NT2/D1 (cell line): ENCODE data around the gene CACNA2D3.

Experiments used
- DNase-seq: peaks from one replicate; pipeline ENCODE4 v3.0.0-alpha.2; 2011; ENCODE audit warnings: low read depth, low spot score
- H3K27me3 ChIP-seq: 2 replicates; pipeline ENCODE4 v1.6.0; 2011; ENCODE audit warnings: mild to moderate bottlenecking; ENCODE audit not compliant: insufficient read length, insufficient read depth
- H3K36me3 ChIP-seq: 2 replicates; pipeline ENCODE4 v1.6.1; 2011; ENCODE audit warnings: mild to moderate bottlenecking, low read length, mixed read lengths; ENCODE audit not compliant: insufficient read depth, insufficient read length
- H3K4me1 ChIP-seq: 2 replicates; pipeline ENCODE4 v1.5.1; 2011; ENCODE audit not compliant: insufficient read depth, insufficient read length
- H3K4me3 ChIP-seq: 2 replicates; pipeline ENCODE4 v1.5.1; 2011; ENCODE audit warnings: low read depth; ENCODE audit not compliant: insufficient read length
- H3K9ac ChIP-seq: 2 replicates; pipeline ENCODE4 v1.6.0; 2011; ENCODE audit warnings: low read depth; ENCODE audit not compliant: insufficient read length
- H3K9me3 ChIP-seq: 2 replicates; pipeline ENCODE4 v1.5.1; 2011; ENCODE audit warnings: mild to moderate bottlenecking, low read length; ENCODE audit not compliant: insufficient read depth
- SUZ12 ChIP-seq: IDR thresholded peaks from 2 replicates; pipeline ENCODE4 v1.6.1; 2011; ENCODE audit not compliant: insufficient read length, insufficient read depth; ENCODE audit errors: extremely low read depth
- YY1 ChIP-seq: IDR thresholded peaks from 2 replicates; pipeline ENCODE4 v1.6.1; 2011; ENCODE audit not compliant: insufficient read length, insufficient read depth
- ZNF274 ChIP-seq: IDR thresholded peaks from 2 replicates; pipeline ENCODE4 v1.6.1; 2011; ENCODE audit warnings: mild to moderate bottlenecking, low read depth, low read length

Gene CACNA2D3

GRCh38 chr3:54665016-54665600, 542.8 kb downstream of the CACNA2D3 start:
- no peak for TF ChIP-seq SUZ12
- no peak for TF ChIP-seq ZNF274
- TF ChIP-seq YY1: no peak
- H3K27me3 ChIP-seq: no peaks in the 10 kb centered on the region

GRCh38 chr3:54668236-54668635, 545.9 kb downstream of the CACNA2D3 start:
- Histone ChIP-seq H3K36me3 (peaks cover 3% of the 10 kb centered on the region), H3K4me1 (peaks cover 4% of the 10 kb centered on the region), H3K9me3 (no peaks in the 10 kb centered on the region), H3K27me3 (no peaks in the 10 kb centered on the region), H3K4me3 (no peak overlapping the region), H3K9ac (no peak overlapping the region)
- DNase-seq: no peak
- no peak for TF ChIP-seq YY1
- TF ChIP-seq ZNF274: no peak
- no peak for TF ChIP-seq SUZ12

More at GRCh38 chr3:54665016-54665600, 542.8 kb downstream of the CACNA2D3 start:
- no peak overlapping the region for H3K4me3 ChIP-seq
- H3K36me3 ChIP-seq: peaks cover 3% of the 10 kb centered on the region
- H3K9ac ChIP-seq: no peak overlapping the region
- no peak for DNase-seq
- H3K4me1 ChIP-seq: no peaks in the 10 kb centered on the region
- H3K9me3 ChIP-seq: no peaks in the 10 kb centered on the region

- no peaks in the 10 kb centered on the region for H3K27me3 ChIP-seq
- no peaks in the 10 kb centered on the region for H3K36me3 ChIP-seq
- no peak for DNase-seq
- H3K4me3 ChIP-seq: no peak overlapping the region
- H3K4me1 ChIP-seq: peaks cover 4% of the 10 kb centered on the region
- peak overlapping the region; percentile 17 for H3K9ac ChIP-seq
- TF ChIP-seq YY1 (no peak), SUZ12 (no peak), ZNF274 (no peak; the same call in 1 of the 2 replicates)
- no peaks in the 10 kb centered on the region for H3K9me3 ChIP-seq
Measured at GRCh38 chr3:54670201-54671000, 548.0 kb downstream of the CACNA2D3 start.

- H3K9ac ChIP-seq: no peak overlapping the region
- no peak for DNase-seq
- no peaks in the 10 kb centered on the region for H3K27me3 ChIP-seq
- H3K4me1 ChIP-seq: peaks cover 4% of the 10 kb centered on the region
- TF ChIP-seq YY1 (no peak), SUZ12 (no peak), ZNF274 (no peak)
- no peaks in the 10 kb centered on the region for H3K9me3 ChIP-seq
- no peak overlapping the region for H3K4me3 ChIP-seq
- no peaks in the 10 kb centered on the region for H3K36me3 ChIP-seq
Measured at GRCh38 chr3:54671511-54671910, 549.2 kb downstream of the CACNA2D3 start.

GRCh38 chr3:54676087-54676486, 553.7 kb downstream of the CACNA2D3 start:
- no peaks in the 10 kb centered on the region for H3K36me3 ChIP-seq
- no peaks in the 10 kb centered on the region for H3K27me3 ChIP-seq
- TF ChIP-seq YY1 (no peak), SUZ12 (no peak), ZNF274 (no peak)
- no peaks in the 10 kb centered on the region for H3K9me3 ChIP-seq
- H3K9ac ChIP-seq: no peak overlapping the region
- no peak for DNase-seq
- no peak overlapping the region for H3K4me3 ChIP-seq
- no peaks in the 10 kb centered on the region for H3K4me1 ChIP-seq

- H3K36me3 ChIP-seq: no peaks in the 10 kb centered on the region
- H3K4me1 ChIP-seq: no peaks in the 10 kb centered on the region
Measured at GRCh38 chr3:54681706-54682105, 559.4 kb downstream of the CACNA2D3 start.

GRCh38 chr3:54685213-54685612, 562.9 kb downstream of the CACNA2D3 start:
- Histone ChIP-seq H3K4me1 (no peaks in the 10 kb centered on the region), H3K27me3 (no peaks in the 10 kb centered on the region), H3K9me3 (peaks cover 15% of the 10 kb centered on the region), H3K4me3 (no peak overlapping the region), H3K9ac (no peak overlapping the region), H3K36me3 (no peaks in the 10 kb centered on the region)
- DNase-seq: no peak
- TF ChIP-seq YY1 (no peak), ZNF274 (no peak), SUZ12 (no peak)

More at GRCh38 chr3:54681706-54682105, 559.4 kb downstream of the CACNA2D3 start:
- TF ChIP-seq ZNF274 (no peak), SUZ12 (no peak), YY1 (no peak)
- H3K4me3 ChIP-seq: no peak overlapping the region
- H3K27me3 ChIP-seq: no peaks in the 10 kb centered on the region
- no peak for DNase-seq
- H3K9ac ChIP-seq: no peak overlapping the region
- peaks cover 15% of the 10 kb centered on the region for H3K9me3 ChIP-seq
